Measurements from ENCODE around the gene RBM34.
"Not testable (repeated sequence)": the region's sequence is repeated elsewhere in the genome, so short reads cannot be mapped to it uniquely, and the experiment has no call there.

RBM34 gene

DNA sequence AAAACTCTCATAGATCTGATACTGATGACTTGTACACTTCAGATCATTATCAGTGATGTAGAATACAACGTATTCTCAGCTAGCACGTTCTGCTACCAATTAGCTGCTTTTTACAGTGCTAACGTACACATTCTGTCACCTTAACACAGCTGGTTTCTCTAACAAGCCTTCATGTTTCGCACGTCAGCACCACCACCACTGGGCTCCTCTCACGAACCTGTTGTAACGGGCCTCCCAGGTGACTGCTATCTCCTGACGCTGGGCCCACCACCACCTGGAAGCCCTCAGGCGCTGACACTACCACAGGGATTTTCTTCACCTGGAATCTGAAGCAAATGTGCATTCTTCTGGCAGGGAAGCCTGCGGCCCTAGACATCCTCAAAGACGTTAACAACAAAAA lies 52.2 kb downstream of the RBM34 start:
- DNase-seq, result no peak

DNA sequence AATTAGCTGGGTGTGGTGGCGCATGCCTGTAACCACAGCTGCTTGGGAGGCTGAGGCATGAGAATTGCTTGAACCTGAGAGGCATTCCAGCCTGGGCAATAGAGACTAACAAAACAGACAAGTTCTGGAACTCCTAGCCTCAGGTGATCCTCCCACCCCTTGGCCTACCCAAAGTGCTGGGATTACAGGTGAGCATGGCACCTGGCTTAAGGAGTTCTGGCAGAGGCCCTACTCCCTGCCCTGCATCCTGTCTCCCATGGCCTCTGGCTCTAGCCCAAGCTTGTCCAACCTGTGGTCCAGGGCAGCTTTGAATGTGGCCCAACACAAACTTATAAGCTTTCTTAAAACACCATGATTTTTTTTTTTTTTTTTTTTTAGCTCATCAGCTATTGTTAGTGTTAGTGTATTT lies 52.9 kb downstream of the RBM34 start:
- no peak for DNase-seq

DNA sequence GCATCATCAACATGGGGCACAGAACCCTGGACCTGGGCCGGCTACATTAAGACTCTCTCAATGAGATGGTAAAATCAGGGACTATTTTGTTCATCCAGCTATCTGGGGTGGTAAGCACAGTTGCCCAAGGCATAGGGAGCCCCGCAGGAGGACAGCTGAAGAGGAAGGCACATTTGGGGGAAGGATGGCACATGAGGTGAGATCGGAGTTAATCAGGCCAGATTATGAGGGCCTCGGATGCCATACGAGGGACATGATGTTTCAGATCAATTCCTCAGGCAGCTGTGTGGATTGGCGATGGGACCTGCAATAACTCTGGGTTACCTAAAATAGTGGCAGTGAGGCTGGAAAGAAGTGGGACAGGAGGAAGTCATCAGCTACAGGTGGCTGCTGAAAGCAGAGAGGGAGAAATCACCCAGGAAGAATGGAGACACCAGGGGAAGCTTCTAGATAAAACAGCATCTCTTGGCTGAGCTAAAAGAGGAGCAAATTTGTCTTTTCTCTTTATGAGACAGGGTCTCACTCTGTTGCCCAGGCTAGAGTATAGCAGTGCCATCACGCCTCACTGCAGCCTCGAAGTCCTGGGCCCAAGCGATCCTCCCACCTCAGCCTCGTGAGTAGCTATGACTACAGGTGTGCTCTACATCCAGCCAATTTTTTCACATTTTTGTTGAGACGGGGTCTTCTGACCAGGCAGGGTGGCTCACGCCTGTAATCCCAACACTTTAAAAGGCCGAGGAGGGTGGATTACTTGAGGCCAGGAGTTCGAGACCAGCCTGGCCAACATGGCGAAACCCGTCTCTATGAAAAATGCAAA lies 53.5 kb downstream of the RBM34 start:
- DNase-seq, result no peak

DNA sequence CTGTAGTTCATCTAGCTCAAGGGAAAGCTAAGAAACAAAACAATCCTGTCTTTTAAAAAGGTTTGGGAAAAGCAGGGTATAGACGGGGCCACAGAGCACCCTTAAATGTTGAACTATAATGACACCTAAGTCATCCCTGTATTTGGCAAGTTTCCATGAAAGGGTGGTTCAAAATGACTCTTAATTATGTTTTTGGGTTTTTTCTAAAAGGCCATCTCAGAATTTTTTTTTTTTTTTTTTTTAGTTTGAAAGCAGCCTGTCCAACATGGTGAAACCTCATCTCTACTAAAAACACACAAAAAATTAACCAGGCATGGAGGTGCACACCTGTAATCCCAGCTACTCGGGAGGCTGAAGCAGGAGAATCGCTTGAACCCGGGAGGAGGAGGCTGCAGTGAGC lies 54.6 kb downstream of the RBM34 start:
- no peak for DNase-seq

- no peak for DNase-seq
These were observed 55.7 kb downstream of the RBM34 start for GRCh38 chr1:235105051-235106043.

DNA sequence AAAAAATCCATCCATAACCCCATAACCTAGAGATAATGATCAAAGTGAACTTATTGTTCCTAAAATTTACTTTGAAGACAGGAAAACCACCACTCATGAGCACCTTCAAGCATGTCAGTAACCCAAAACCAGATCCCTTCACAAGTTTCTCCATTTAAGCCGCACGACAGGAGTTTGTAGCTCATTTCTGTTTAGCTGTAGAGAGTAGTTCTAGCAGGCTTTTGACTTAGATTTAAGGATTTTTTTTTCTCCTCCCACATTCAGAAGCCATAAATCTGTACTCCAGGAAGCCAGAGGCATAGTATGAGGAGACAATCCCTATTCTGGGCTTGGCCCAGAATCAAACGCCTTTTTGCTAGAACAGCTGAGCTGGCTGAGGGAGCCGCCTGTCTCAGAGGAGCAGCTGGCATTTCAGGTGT lies 58.0 kb downstream of the RBM34 start:
- DNase-seq, result peak in 1 of 2 experiments; percentile 69

- DNase-seq, result no peak
These were observed 58.8 kb downstream of the RBM34 start for GRCh38 chr1:235102259-235102582.

DNA sequence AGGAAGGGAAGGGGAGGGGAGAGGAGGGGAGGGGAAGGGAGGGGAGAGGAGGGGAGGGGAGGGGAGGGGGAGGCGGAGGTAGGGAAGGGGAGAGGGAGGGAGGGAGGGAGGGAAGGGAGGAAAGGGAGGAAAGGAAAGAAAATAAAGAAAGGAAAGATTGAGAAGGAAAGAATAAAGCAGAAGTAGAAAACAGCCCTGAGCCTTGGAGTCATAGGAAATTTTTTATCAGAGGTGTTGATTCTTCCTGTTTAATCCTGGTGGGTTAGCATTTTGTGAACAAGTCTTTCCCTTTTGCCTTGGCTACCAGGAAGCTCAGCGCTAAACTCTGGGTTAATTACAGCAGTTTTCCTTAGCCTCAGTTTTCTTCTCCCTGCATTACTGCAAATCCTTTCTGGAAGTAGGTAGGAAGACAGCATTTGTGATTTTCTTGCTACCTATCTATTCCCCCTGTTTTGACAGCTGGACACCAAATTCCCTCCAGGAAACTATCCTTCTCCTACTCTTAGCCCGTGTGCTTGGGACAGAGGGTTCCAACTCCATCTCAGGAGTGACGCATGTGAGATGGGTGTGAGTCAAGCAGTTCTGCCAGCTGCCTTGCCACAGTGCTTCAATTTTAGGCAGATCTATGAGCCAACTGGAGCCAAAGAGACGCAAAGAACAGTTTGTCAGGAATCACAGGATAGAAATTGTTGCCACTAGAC lies 59.3 kb downstream of the RBM34 start:
- no peak for DNase-seq

- peak in 1 of 2 experiments; percentile 29 for DNase-seq
These were observed 60.8 kb downstream of the RBM34 start for GRCh38 chr1:235100194-235100772.

DNA sequence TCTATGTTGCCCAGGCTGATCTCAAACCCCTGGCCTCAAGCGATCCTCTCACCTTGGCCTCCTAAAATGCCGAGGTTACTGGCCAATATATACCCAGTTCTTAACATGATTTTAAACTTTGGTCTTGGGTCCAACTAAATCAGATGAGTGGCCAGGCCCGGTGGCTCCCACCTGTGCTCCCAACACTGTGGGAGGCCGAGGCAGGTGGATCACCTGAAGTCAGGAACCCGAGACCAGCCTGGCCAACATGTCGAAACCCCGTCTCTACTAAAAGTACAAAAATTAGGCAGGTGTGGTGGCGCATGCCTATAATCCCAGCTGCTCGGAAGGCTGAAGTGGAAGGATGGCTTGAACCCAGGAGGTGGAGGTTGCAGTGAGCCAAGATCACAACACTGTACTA lies 62.1 kb downstream of the RBM34 start:
- no peak for DNase-seq

GRCh38 chr1:235098547-235098946 lies 62.5 kb downstream of the RBM34 start:
- DNase-seq, result no peak

DNA sequence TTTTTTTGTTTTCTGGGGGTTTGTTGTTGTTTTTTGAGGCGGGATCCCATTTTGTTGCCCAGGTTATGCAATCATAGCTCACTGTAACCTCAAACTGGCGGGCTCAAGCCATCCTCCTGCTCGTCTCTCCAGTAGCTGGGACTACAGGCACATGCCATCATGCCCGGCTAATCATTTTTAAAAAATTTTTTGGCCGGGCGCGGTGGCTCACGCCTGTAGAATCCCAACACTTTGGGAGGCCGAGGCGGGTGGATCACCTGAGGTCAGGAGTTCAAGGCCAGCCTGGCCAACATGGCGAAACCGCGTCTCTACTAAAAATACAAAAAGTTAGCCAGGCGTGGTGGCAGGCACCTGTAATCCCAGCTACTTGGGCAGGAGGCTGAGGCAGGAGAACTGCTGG lies 63.5 kb downstream of the RBM34 start:
- DNase-seq, result not testable (repeated sequence)

DNA sequence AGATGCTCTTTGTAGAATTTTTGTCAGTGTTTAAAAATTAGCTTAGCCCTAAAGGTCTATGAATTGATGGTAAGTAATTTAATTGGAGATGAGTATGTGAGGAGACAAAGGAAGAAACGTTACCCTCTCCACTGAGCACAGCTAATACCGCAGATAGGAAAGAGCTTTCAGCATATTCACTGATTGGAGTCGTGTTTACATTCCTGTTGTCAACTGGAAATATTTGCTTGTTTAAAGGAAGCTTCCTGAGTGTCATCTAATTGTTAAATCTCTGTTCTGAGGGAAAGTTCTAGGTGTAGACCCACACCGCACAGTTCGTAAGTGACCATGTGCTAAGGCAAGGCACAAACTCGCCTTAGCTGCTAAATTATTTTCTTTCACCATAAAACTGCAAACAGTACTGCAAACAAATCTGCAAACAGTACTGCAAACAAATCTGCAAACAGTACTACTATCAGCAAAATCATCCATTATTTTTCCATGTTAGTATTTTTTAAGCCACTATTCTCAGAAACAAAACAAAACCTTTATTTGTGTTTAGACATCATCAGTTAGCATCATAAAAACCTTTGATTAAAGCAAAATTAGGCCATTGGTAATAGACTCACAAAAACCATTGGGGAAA lies 65.0 kb downstream of the RBM34 start:
- DNase-seq, result no peak

GRCh38 chr1:235093696-235094592 lies 67.1 kb downstream of the RBM34 start:
- DNase-seq, result peak; percentile 72 to 78

GRCh38 chr1:235093013-235093695 lies 67.9 kb downstream of the RBM34 start:
- DNase-seq, result peak; percentile 38 to 63

GRCh38 chr1:235092415-235092814 lies 68.6 kb downstream of the RBM34 start:
- DNase-seq, result not testable (repeated sequence)

- not testable (repeated sequence) for DNase-seq
These were observed 69.0 kb downstream of the RBM34 start for GRCh38 chr1:235092045-235092406.

DNA sequence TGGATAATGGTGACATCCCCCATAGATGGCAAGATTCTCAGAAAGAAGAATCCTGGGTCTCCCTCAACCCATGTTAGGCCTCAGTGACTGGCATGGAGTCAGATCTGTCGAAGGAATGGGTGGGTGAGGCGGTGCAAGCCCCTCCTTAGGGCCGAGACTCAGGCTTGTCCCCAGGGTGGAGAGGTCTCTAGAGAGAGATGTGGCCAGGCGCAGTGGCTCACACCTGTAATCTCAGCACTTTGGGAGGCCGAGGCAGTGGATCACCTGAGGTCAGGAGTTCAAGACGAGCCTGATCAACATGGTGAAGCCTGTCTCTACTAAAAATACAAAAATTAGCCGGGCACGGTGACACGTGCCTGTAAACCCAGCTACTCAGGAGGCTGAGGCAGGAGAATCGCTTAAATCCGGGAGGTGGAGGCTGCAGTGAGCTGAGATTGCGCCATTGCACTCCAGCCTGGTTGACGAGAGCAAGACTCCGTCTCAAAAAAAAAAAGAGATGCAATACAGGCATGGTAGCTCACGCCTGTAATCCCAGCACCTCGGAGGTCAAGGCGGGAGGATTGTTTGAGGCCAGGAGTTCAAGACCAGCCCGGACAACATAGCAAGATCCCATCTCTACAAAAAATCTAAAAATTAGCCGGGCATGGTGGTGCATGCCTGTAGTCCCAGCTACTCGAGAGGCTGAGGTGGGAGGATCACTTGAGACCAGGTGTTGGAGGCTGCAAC lies 69.6 kb downstream of the RBM34 start:
- not testable (repeated sequence) for DNase-seq

DNA sequence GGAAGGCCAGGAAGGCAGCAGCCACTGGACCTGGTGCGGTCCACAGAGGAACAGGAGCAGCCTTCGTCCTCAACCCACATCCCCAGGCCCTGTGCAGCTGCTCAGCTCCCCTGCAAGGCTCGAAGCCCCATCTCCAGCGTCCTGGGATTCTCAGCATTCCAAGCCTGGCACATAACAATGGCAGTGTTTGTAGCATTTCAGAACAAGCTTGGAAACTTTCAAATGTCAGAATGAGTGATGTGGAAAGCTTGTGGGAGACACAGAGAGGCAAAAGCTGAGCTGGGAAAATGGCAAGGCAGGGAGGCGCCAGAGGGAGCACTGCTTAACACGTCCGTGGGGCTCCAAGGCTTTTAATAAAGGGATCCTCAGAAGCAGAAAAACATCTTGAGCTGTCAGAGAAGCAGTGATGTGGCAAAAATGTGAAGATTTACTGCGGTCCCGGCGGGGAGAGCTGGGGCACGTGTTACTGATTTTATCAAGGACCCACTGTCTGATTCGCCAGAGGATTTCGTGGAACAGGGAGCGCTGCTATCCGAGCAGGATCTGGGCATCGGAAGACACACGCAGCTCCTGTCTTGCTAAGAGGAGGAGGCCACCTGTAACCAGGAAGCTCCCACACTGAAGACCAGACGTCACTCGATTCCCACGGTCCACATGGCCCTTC lies 70.5 kb downstream of the RBM34 start:
- DNase-seq, result no peak

Measured in NCI-H2081 (cell line).